HL-60 (cell line): ENCODE results near the gene FADS3.

Source experiments
- CTCF ChIP-seq: IDR thresholded peaks from one replicate; pipeline ENCODE4 v1.5.1; 2011; ENCODE audit warnings: low read length, control low read depth, inconsistent platforms; ENCODE audit not compliant: insufficient read depth
- POLR2AphosphoS5 ChIP-seq: IDR thresholded peaks from 2 replicates; pipeline ENCODE4 v1.6.1; 2012; ENCODE audit warnings: low read depth
- REST ChIP-seq: IDR thresholded peaks from 2 replicates; pipeline ENCODE4 v1.6.1; 2012; ENCODE audit warnings: low read depth; ENCODE audit not compliant: insufficient replicate concordance
- SPI1 ChIP-seq: IDR thresholded peaks from 2 replicates; pipeline ENCODE4 v1.6.1; 2012; ENCODE audit warnings: low read depth, mild to moderate bottlenecking, borderline replicate concordance

DNA sequence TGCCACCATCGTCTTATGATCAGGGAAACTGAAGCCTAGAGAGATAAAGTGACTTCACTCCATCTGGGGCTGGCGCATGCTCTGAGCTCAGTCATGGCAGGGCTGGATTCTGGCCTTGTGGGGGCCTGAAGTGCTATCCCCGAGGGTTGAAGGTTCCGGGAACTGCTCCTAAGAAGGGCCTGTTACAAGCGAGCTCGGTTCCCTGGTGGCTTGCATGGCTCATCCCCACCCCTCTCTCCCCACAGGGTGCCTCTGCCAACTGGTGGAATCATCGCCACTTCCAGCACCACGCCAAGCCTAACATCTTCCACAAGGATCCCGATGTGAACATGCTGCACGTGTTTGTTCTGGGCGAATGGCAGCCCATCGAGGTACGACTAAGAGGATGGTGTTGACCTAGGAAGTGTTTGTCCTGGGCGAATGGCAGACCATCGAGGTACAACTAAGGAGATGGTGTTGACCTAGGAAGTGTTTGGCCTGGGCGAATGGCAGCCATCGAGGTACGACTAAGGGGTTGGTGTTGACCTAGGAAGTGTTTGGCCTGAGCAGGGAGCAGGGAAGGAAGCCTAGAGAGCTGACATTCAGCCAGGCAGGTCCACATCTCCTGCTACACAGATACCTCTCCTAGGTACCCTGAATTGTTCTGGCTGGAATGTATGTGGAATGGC lies 43.3 kb downstream of the FADS3 start:
- TF ChIP-seq POLR2AphosphoS5: no peak
- no peak for TF ChIP-seq CTCF
- no peak for TF ChIP-seq REST
- TF ChIP-seq SPI1: no peak
